NCI-H748 (cell line): ENCODE results near the gene BABAM2.

Experiments
- DNase-seq: peaks from one replicate; lab custom pipeline; 2025; ENCODE audit not compliant: unreplicated experiment; lab: John Stamatoyannopoulos, UW

BABAM2 gene

DNA sequence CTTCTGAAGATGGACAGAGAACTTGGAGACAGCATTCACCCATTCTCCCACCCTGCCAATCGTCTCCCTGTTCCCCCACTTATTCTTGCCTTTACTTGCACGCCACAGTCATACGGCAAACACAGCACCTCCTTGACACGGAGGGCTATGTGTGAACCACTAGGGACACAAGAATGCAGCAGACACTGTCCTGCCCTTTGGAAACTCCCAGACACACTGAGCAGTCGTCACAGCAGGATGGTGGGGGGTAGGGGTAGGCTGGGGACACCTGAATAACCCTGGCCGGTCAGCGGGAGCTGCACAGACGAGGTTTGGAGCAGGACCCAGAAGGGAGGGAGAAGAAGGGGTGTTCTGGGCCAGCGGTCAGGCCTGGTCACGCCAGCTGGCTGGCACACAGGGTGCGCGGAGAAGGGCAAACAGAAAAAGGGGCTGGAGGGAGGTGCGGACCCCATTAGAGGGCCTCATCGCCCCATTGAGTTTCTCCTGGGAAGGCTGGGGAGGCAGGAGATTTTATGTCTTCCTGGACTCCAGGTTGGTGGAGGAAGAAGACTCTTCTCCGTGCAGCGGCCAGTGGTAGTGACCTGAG is 462.2 kb downstream of the BABAM2 start:
- no peak for DNase-seq

DNA sequence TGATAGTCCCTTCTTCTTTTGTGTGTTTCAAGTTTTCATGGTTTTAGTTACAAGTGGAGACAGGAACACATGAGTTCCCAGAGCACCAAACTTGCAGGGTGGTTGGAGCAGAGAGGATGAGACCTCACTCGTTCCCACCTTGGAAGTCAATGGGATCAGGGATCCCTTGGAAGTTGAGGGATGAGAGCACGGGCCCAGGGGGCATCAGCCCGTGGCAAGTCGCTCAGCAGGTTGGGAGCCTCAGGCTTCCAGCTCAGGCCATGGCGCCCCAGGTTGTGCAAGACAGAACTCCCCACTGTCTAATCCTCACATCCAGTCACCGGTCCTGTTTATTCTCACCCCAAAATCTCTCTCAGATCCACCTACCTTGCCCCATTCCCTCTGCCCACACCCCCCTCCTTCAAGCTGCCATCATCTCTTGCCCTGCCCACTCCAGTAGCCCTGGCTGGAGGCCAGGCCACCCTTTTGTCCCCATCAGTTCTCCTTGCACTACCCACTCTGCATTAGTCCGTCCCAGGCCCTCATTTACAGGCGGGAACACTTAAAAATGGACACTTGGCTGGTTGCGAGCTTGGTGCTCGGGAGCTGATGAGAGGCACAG is 464.5 kb downstream of the BABAM2 start:
- DNase-seq = no peak

DNA sequence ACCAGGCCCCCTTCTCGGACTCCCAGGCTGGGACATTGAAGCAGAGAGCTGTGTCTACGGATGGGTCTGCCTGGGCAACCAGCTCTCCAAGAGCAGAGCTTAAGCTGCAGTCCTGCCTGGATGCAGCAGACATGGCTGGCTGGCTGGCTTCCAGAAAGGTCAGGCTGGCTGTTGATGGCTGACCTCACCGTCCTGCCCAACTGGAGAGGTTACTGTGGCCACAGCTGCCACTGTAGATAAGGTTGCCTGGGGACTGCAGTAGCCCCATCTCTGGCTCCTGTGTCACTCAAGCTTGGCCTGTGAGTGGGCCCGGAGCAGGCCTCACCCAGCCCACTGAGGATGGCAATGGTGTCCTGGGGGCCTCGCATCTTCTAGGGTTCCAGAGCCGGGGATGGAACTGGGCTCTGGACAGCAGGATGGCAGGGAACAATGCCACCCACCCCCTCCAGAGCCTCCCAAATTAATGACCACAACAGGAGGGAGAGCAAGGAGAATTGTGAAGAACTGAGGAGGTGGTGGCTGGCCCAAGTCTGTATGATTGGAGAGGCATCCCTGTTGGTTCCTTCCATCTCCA is 465.1 kb downstream of the BABAM2 start:
- DNase-seq = peak; percentile 8

DNA sequence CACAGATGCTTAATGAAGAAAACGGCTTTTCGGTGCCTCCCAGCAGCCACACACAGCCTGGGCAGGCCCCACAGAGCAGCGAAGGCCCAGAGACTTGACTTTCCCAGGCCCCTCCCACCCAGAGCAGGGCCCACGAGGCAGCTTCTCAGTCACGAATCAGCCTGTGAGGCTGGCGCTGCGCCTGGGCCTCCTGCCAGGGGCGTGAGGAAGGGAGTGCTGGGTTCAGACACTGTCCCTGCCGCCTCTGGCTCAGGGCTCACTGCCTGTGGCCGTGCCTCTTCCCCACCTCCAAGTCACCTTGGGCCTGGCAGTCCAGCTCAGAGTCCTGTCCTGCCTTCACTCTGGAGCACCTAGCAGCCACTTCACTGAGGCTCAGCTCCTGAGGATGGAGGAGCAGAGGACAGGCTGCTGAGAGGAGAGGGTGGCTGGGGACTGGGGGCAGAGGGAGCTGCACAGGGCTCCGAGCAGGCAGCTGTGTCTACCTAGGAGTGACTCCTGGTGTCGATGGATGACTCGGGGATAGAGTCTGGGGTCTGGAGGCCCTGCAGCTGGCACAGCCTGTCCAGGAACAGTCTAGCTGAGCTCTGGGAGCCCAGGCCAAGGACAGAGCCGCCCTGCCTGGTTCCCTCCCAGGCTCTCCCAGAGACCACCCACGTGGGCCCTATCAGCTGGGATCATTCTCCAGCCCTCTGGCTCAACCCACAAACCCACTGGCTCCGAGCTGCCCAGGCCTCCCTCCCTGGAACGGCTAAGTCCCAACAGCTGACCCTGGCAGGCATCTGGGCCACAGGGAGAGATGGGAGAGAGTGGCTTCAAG is 465.8 kb downstream of the BABAM2 start:
- DNase-seq = peak; percentile 30

DNA sequence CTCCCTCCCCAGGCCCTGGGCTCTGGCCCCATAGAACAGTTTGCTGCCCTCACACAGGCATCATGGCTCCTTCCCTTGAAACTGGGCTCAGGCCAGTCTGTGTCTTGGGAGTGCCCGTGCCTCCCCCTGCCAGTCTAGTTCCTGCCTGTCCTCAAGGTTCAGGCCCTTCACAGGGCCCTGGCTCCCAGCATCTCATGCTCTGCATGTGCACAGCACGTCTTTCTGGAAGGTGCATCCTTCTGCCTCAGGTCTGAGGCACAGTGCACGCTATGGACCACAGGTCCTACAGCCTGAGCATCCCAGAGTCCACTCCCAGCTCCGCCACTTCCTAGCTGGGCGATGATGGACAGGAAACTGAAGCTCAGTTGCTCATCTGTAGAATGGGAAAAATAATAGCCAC is 466.5 kb downstream of the BABAM2 start:
- no peak for DNase-seq

DNA sequence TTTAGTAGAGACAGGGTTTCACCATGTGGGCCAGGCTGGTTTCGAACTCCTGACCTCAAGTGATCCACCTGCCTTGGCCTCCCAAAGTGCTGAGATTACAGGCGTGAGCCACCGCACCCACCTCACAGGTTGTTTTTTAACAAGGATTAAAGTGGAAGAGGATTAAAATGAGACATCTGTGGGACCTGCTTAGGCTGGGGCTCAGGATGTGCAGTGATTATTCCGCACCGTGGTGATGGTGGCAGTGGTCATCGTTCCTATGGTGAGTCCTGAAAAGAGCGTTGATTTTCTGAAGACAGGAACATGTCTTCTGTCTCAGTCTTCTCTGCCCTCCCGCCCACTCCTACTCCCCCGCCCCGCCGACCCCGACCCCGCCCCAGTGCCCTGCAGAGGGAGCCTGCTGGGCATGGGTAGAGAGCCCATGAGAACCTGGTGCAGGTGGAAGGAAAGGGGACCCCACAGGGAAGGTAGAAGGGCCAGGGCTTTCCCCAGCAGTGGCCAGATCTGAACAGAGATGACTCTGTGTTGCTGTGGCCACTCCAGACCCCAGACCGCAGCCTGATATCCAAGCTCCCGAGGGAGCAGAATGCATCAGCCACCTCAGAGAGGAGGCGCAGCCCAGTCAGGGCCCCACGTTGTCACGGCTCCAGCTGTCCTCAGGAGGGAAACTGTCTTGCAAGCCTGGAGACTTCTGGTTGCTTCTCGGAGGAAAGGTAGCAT is 467.6 kb downstream of the BABAM2 start:
- DNase-seq = no peak

DNA sequence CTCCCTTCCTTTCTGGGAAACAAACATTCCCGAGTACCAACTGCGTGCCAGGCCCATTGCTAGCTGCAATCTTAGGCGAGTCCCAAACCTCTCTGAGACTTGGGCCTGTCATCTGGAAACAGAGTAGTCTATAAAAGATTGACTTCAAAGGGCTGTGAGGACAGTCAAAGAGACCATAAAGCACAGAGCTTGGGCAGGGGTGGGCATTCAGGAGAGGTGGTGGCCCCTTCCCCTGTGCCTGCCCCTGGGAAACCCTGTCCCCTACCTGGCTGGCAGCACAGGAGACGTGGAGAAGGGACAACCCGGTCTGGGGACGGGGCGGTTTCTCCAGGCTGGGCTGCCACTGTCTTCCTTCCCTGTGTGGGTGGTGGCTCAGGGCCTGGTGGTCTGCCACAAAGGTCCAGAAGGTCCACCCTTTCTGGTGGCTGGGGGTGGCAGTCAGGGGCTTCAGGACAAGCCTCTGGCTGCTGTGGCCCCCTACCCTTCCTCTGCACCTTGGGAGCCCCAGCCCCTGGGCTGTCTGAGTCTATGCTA is 468.2 kb downstream of the BABAM2 start:
- DNase-seq = no peak

DNA sequence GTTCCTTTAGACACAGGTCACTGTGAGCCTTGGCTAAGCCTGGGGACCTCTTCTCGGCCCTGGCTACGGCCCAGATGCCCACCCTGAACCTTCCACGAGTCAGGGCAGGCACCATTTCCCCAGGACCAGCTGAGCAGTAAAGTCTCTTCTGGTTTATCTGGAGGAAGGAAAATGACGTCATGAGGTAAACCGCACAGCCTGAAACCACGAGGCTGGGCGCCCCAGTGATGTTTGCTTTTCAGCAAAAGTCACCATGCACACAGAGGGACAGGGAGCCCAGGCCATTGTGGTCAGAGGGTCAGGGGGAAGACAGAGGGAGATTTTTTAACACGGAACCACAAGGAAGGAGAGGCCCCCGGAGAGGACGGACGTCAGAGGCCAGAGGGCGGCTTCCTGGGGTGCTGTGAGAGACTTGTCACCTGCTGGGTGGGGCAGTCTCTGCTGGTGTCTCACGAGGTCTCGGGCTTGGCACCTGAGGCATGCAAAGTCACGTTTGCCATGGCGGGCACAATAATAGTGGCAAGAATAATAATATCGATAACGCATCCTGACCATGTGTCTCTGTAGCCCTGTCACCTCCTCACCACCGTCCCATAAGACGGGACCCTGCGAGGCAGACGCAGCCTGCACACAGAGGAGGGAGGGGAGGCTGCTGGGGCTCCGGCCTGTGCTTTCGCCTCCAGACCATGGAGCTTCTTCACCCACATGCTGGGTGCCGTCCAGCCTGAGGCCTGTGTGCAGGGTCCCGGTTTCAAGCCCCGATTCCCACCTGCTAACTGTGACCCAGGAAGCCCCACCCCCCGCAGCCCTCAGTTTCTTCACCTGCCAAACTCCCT is 468.9 kb downstream of the BABAM2 start:
- DNase-seq = no peak

DNA sequence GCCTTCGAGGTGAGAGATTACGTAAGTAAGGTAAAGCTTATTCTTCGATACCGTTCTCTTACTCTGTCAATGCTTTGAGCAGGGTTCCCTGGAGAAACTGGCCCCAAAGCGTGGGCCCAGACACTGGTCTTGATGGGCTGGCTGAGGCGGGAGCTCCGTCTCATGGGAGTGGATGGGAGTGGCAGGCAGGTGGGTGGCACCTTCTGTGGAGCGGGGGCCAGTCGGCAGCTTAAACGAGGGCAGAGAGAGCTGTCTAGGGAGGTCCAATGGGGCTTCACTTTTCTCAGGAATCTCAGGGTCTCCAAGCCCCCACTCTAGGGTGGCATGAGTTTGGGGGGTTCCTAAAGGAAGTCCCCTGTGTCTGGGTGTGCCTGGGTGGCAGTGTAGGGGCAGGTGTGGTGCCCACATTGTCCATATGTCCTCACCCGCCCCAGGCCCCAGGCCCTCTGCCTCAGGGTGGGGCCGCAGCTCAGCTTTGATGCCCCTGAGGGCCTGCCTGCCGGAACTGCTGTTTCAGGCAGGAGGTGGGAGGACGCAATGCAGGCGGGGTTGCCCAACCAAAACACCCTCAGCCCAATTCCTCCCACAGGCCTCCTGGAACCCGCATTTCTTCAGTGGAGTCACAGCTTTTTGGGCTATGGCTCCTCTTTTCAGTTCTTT is 469.7 kb downstream of the BABAM2 start:
- no peak for DNase-seq

DNA sequence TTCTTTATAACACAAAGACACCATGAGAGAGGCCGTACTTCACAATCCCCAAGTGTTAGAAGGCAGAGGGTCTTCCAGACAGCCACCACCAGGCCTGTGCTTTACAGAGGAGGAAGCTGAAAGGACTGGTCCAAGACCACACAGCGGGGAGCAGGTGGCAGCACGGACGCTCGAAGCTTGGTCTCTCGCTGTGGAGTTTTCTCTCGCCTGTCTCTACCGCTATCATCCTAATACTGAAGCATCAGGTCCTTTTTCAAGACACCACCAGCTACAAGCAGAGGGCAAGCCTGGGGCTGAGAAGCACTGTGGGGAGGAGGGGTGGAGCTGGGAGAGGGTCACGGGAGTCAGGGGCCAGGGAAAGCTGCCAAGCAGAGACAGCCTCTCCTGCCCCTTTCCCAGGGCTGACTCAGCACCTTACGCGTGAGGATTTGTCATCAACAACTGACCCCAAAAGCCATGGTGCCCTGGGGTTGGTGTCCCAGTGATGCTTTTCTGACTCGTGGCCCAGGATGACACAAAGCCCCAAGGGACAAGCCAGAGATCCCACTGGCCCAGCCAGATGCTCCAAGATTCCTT is 470.3 kb downstream of the BABAM2 start:
- DNase-seq = no peak

DNA sequence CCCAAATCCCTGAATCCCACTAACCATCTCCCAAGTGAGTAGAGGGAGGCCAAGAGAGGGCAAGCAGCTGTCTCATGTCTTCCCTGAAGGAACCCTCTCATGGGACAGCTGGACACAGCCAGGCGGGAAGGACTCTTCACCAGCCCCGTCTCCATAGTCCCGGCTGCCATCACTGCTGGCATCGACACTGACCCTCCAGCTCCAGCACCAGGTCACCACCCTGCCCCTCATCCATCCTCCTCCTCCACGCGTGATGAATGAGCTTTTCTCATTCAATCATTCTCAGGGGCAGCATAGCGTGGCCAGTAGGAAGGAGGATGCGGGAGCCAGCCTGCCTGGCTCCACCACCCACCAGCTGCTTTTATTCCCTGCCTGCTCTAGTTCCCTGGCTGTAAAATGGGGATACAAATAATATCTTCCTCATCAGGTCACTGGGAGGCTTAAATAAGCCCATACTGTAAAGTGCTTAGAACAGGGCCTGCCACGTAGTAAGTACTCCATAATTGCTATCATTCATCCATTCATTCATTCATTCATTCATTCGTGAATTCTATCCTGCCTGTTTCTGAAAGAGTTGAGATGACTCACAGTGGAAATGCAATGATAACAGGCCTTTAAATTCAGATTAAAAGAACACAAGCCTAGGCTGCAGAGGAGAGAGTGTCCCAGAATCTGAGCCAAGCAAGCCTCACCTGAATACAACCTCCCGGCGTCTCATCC is 471.6 kb downstream of the BABAM2 start:
- no peak for DNase-seq

DNA sequence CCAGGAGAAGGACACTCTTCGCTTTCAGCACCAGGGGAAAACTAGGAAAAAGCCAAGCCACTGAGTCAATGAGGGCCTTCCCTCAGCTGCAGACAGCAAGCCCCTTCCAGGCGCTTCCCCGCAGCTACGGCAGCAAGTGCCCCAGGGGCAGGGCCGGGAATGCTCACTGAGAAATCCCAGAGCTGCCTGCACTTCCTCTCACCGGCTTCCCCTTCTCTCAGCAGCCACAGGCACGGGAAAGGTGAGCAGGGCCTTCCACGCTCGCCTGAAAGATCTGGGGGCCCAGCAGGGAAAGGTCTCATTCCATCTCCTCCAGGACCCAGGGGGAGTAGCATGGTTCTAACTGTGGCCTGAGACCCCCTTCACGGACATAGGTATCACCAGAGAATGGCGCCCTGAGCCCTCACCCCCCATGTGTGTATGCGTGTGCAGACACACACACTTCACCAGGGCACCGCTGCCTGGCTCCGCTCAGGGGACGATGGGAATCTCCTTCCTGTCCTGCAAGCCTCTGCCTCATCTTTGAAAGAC is 472.5 kb downstream of the BABAM2 start:
- DNase-seq = no peak

DNA sequence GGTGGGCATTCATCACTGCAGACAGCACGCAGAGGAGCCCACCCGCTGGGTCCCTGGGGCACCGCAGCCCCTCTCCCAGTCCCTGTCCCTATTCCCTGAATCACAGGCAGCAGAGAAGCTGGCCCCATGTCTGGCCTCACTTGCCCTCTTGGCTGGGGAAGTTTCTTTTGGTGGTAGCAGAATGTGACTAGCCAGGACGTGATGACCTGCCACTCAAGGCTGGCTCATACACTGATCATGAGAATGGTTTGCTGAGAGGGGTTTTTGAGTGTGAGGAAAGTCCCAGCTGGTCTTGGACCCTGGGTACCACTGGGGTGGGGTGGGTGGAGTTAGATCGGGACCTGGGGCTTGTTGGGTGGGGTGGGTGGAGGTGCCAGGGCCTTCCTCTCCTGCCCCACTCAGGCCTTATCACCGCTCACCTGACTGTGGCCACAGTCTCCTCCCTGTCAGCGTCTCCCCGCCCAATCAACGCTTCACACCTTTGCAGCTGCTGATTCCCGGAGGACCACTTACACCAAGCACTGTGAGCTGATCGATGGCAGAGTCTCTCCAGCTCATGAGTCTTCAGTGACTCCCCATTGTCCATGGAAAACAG is 473.3 kb downstream of the BABAM2 start:
- DNase-seq = no peak

DNA sequence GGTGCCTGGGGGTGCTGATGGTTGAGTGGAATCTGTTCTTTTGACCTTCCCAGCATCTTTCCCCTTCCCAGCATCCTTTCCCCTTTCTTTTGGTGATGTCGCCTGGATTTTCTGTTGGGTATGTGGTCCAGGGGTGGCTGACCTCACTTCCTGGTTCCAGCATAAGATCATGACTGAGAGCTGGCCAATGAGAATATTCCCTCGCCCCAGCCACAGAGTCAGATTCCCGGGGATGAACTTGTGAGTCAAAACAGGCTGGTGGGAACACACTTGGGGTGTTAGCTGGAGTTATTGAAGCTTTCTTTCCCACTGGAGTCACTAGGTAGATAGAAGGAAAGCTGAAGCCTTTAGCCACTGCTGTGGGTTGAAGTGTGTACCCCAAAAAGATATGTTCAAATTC is 474.1 kb downstream of the BABAM2 start:
- DNase-seq = no peak

DNA sequence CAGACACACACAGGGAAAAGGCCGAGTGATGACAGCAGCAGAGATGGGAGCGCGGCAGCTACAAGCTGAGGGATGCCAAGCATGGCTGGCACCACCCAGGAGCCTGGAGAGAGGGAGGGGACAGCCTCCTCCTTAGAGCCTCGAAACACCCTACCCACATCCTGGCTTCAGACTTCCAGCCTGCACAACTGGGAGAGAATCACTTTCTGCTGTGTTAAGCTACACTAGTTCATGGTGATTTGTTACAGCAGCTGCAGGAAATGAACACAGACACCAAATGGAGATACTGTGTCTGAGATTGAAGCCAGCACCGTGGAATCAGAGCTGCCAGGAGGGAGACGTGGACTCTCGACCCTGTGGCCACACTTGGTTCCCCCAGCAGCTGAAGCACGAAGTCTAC is 474.6 kb downstream of the BABAM2 start:
- DNase-seq = no peak

DNA sequence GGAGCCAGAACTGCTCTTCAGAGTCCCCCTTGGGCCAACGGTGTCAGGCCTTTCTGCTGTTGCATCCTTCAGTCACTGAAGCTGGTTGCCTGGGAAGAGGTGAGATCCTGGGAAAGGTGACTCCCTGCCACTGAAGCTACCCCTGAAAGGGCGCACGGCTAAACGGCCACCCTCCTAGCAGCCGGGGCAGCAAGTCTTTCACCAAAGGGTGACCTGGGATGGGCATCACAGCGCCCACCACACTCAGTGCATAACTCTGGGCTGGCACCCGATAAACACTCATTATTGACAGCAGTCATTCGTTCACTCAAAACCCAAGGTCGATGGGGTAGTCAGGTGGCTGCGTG is 475.6 kb downstream of the BABAM2 start:
- no peak for DNase-seq

DNA sequence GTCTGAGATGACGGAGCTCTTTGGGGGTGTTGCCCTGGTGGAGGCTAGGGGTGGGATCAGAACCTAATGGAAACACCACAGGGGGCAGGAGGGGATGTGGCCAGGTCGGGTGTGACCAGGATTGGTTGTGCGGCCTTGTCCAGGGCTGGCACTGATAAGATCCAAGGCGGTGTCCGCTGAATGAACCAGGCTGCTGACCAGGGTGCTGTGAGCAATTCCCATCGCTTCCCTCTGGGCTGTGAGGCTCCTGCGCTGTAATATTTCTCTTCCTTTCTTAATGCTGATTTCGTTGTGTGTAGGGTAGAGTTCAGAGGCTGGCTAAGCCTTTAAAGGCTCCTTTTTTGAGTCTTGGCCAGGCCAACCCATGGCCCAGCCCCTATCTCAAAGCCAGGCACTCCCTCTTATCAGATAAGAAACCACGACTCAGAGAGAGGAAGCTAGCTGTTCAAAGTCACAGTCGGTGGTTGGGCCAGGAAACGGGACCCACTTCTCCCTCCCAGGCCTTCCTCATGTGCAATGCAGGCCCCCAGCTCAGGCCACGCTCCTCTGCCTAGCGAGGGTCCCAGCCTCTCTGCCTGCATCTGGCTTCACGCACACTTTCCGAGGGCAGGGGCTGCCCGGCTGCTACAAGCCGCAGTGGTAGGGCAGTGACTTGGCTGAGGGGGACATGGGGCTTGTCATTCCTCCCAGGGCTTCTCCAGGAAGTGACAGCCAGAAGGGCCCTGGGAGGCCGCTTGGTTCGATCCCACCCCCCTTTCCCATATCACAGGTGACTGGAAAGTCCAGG is 476.2 kb downstream of the BABAM2 start:
- DNase-seq = no peak
